Fibroblast of lung (primary cell): ENCODE results near the gene MYO3B. TPM values are rescaled to one million over a fixed set of nuclear protein-coding genes. Genes with fewer than 3 reads are reported as not detected.

ENCODE experiments used
- DNase-seq, 2 donors: peaks; one replicate each; pipeline versions ENCODE4 v3.0.0 to v3.0.0-alpha.2; 2010; ENCODE audit warnings: low read depth in 2 of 2
- H2AFZ ChIP-seq: 2 replicates; pipeline ENCODE4 v1.5.1; 2012; ENCODE audit warnings: low read length, control low read depth, inconsistent platforms
- H3K27ac ChIP-seq: 2 replicates; pipeline ENCODE4 v1.5.1; 2011; ENCODE audit warnings: low read length, control low read depth; ENCODE audit not compliant: insufficient read depth
- H3K27me3 ChIP-seq: 2 replicates; pipeline ENCODE4 v1.5.1; 2011; ENCODE audit warnings: mild to moderate bottlenecking, low read length; ENCODE audit not compliant: control insufficient read depth, insufficient read depth
- H3K36me3 ChIP-seq: 2 replicates; pipeline ENCODE4 v1.5.1; 2011; ENCODE audit warnings: low read length; ENCODE audit not compliant: control insufficient read depth, insufficient read depth
- H3K4me1 ChIP-seq: 2 replicates; pipeline ENCODE4 v1.5.1; 2011; ENCODE audit warnings: low read length; ENCODE audit not compliant: control insufficient read depth, insufficient read depth; ENCODE audit errors: extremely low read depth
- H3K4me2 ChIP-seq: 2 replicates; pipeline ENCODE4 v1.5.1; 2011; ENCODE audit warnings: low read length, control low read depth; ENCODE audit not compliant: insufficient read depth; ENCODE audit errors: extremely low read depth
- H3K4me3 ChIP-seq, 4 experiments: fragments of 200-600 bp in 1 of 4; sonication (generic) in 1 of 4; replicated peaks in 1 of 4; 2 replicates each; pipeline ENCODE4 v1.5.1; 2011 to 2016; ENCODE audit warnings: low read length in 4 of 4, low read depth in 3 of 4, mild to moderate bottlenecking in 3 of 4, control low read depth in 2 of 4, inconsistent platforms in 1 of 4, mixed read lengths in 1 of 4; ENCODE audit not compliant: insufficient read depth in 1 of 4; ENCODE audit errors: control extremely low read depth in 1 of 4
- H3K79me2 ChIP-seq: 2 replicates; pipeline ENCODE4 v1.5.1; 2012; ENCODE audit warnings: mild to moderate bottlenecking, low read length, inconsistent platforms; ENCODE audit not compliant: control insufficient read depth, insufficient read depth
- H3K9ac ChIP-seq: 2 replicates; pipeline ENCODE4 v1.5.1; 2011; ENCODE audit warnings: mild to moderate bottlenecking, low read length, control low read depth; ENCODE audit not compliant: insufficient read depth
- H3K9me3 ChIP-seq: 2 replicates; pipeline ENCODE4 v1.5.1; 2012; ENCODE audit warnings: low read depth, low read length; ENCODE audit not compliant: control insufficient read depth, insufficient read depth
- H4K20me1 ChIP-seq: 2 replicates; pipeline ENCODE4 v1.5.1; 2011; ENCODE audit warnings: low read length; ENCODE audit not compliant: control insufficient read depth, insufficient read depth; ENCODE audit errors: extremely low read depth
- CTCF ChIP-seq, 2 donors: IDR thresholded peaks in 1 of 2; conservative IDR thresholded peaks in 1 of 2; 1 replicate in 1 of 2; 2 replicates in 1 of 2; pipeline ENCODE4 v1.5.1; 2011 to 2012; ENCODE audit warnings: low read length in 2 of 2, control low read depth in 1 of 2, inconsistent platforms in 1 of 2, low read depth in 1 of 2, mild to moderate bottlenecking in 1 of 2
- EZH2 ChIP-seq: IDR thresholded peaks from 2 replicates; pipeline ENCODE4 v1.5.1; 2012; ENCODE audit warnings: low read length, control low read depth, mild to moderate bottlenecking; ENCODE audit errors: missing control alignments
- polyA plus RNA-seq, 2 donors: library from polyadenylated mRNA; depleted of rRNA in 1 of 2; stranded (reverse) in 1 of 2; unstranded in 1 of 2; fragments of >200 nt; gene quantifications; 2 replicates each; pipeline ENCODE4 v1.2.1, GENCODE V29; 2011 to 2012; ENCODE audit warnings: missing spikeins in 1 of 2
- total RNA-seq: library from RNA; depleted of rRNA; stranded (reverse); fragments of >200 nt; gene quantifications from 2 replicates; pipeline ENCODE4 v1.2.1, GENCODE V29; 2014

Gene MYO3B
- total and polyA plus RNA-seq, 2 donors (not counting 1 experiment from before 2014, with no cell fraction given) = 0.06 to 0.50 TPM

GRCh38 chr2:170408461-170409163 is 230.7 kb downstream of the MYO3B start:
- DNase-seq = no peak
- no peaks in the 10 kb centered on the region for H3K4me1 ChIP-seq
- no peak overlapping the region for H3K4me2 ChIP-seq
- no peaks in the 10 kb centered on the region for H3K27me3 ChIP-seq
- H3K36me3 ChIP-seq = no peaks in the 10 kb centered on the region
- H3K4me3 ChIP-seq = no peak overlapping the region
- H3K27ac ChIP-seq = no peak overlapping the region
- H2AFZ ChIP-seq = no peak overlapping the region
- H3K79me2 ChIP-seq = no peaks in the 10 kb centered on the region
- TF ChIP-seq EZH2 = no peak
- TF ChIP-seq CTCF (conservative IDR thresholded peaks at IDR 0.05 in 1 of 2, IDR thresholded peaks at IDR 0.05 in 1 of 2; ENCODE audit: low read depth in 1 of 2, low read length in 2 of 2) = no peak
- no peak overlapping the region for H3K9ac ChIP-seq
- no peaks in the 10 kb centered on the region for H4K20me1 ChIP-seq
- H3K9me3 ChIP-seq = no peaks in the 10 kb centered on the region

- peak; percentile 49 to 80 for DNase-seq
- no peaks in the 10 kb centered on the region for H3K79me2 ChIP-seq
- no peak overlapping the region for H2AFZ ChIP-seq
- no peaks in the 10 kb centered on the region for H3K36me3 ChIP-seq
- no peaks in the 10 kb centered on the region for H3K27me3 ChIP-seq
- H3K4me1 ChIP-seq = no peaks in the 10 kb centered on the region
- TF ChIP-seq EZH2 (no peak), CTCF (conservative IDR thresholded peaks at IDR 0.05 in 1 of 2, IDR thresholded peaks at IDR 0.05 in 1 of 2; ENCODE audit: low read depth in 1 of 2, low read length in 2 of 2) (peak; percentile 74 to 81)
- peak overlapping the region; percentile 13 for H3K4me2 ChIP-seq
- no peak overlapping the region for H3K4me3 ChIP-seq
- H3K27ac ChIP-seq = no peak overlapping the region
- no peak overlapping the region for H3K9ac ChIP-seq
- no peaks in the 10 kb centered on the region for H3K9me3 ChIP-seq
- H4K20me1 ChIP-seq = no peaks in the 10 kb centered on the region
Measured at GRCh38 chr2:170409164-170409535, 231.2 kb downstream of the MYO3B start.

- Histone ChIP-seq H3K4me2 (no peak overlapping the region), H3K9ac (no peak overlapping the region), H3K4me1 (no peaks in the 10 kb centered on the region), H3K27me3 (no peaks in the 10 kb centered on the region), H3K36me3 (no peaks in the 10 kb centered on the region), H3K4me3 (no peak overlapping the region), H3K9me3 (no peaks in the 10 kb centered on the region), H3K79me2 (no peaks in the 10 kb centered on the region), H2AFZ (no peak overlapping the region), H4K20me1 (no peaks in the 10 kb centered on the region), H3K27ac (no peak overlapping the region)
- no peak for DNase-seq
- TF ChIP-seq CTCF (conservative IDR thresholded peaks at IDR 0.05 in 1 of 2, IDR thresholded peaks at IDR 0.05 in 1 of 2; ENCODE audit: low read depth in 1 of 2, low read length in 2 of 2) (no peak), EZH2 (no peak)
Measured at GRCh38 chr2:170411660-170412059, 233.7 kb downstream of the MYO3B start.
